ENCODE data around the gene CLCN4. TPM values are rescaled to one million over a fixed set of nuclear protein-coding genes. Genes with fewer than 3 reads are reported as not detected.

Gene CLCN4
- total RNA-seq, 1 experiment from 2014 or later, result 6.9 TPM

DNA sequence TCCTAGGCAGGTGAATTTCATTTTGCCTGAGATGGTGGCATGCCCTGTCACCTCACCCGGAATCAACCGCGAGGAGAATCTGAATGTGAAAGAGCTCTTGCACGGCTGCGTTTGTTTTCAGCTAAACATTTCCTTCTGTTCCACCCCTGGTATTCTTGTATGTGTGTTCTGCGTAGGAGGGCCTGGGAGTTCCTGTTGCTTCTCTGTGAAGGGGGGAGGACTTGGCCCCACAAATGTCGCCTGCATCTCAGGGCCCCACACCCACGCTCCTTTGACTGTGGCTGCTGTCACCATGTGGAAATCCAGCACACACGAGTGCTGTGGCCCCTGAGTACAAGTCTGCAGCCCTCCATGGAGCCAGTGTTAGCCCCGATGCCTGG lies 45.8 kb upstream of the CLCN4 start:
- H4K20me1 ChIP-seq (ENCODE audit: control insufficient read depth, insufficient read depth, insufficient read length), result no peaks in the 10 kb centered on the region
- H3K27me3 Mint-ChIP-seq (ENCODE audit: low read depth), result no peaks in the 10 kb centered on the region; the same call in 1 of the 2 replicates
- no peak overlapping the region for H3K18ac ChIP-seq (ENCODE audit: insufficient read length, low read depth, low read length)
- H3K79me1 ChIP-seq (ENCODE audit: insufficient read depth, low read depth, low read length, poor library complexity, severe bottlenecking), result no peaks in the 10 kb centered on the region
- H3K4me1 Mint-ChIP-seq, result peaks cover 3 to 13% of the 10 kb centered on the region in 2 experiments
- H2BK20ac ChIP-seq (ENCODE audit: low read depth, low read length, poor library complexity, severe bottlenecking), result no peak overlapping the region
- no peak overlapping the region for H3K9ac ChIP-seq (ENCODE audit: extremely low read depth, insufficient read length, low read length)
- H2BK12ac ChIP-seq (ENCODE audit: insufficient read length, low read depth, low read length), result no peak overlapping the region
- no peaks in the 10 kb centered on the region for H3K79me2 ChIP-seq (ENCODE audit: insufficient read depth, low read length)
- H3K27ac ChIP-seq (ENCODE audit: insufficient read length, low read depth, low read length), result no peak overlapping the region
- H3K4me2 ChIP-seq (ENCODE audit: insufficient read depth, insufficient read length, low read length), result no peak overlapping the region
- no peak overlapping the region for H3K4me3 Mint-ChIP-seq
- no peak overlapping the region for H4K8ac ChIP-seq (replicated peaks; ENCODE audit: insufficient read length, low read depth, low read length)
- H3K23ac ChIP-seq (ENCODE audit: insufficient read length, low read depth, low read length), result no peak overlapping the region
- H3K27ac Mint-ChIP-seq, result no peak overlapping the region
- H3K9me3 Mint-ChIP-seq, result peaks cover 42 to 53% of the 10 kb centered on the region in 2 experiments
- DNase-seq, result no peak
- H4K91ac ChIP-seq (ENCODE audit: insufficient read length, low read depth, low read length), result no peak overlapping the region
- H2BK5ac ChIP-seq (ENCODE audit: insufficient read length, low read length), result no peak overlapping the region
- no peak overlapping the region for H2AFZ ChIP-seq (ENCODE audit: low read length)
- WGBS (ENCODE audit: extremely low coverage, insufficient read length, low lambda C conversion rate), result no CpG with 5 or more reads among the region's 10 CpGs
- H2BK120ac ChIP-seq (ENCODE audit: low read depth, low read length, poor library complexity, severe bottlenecking), result no peak overlapping the region
- TF ChIP-seq, protein P1, sequence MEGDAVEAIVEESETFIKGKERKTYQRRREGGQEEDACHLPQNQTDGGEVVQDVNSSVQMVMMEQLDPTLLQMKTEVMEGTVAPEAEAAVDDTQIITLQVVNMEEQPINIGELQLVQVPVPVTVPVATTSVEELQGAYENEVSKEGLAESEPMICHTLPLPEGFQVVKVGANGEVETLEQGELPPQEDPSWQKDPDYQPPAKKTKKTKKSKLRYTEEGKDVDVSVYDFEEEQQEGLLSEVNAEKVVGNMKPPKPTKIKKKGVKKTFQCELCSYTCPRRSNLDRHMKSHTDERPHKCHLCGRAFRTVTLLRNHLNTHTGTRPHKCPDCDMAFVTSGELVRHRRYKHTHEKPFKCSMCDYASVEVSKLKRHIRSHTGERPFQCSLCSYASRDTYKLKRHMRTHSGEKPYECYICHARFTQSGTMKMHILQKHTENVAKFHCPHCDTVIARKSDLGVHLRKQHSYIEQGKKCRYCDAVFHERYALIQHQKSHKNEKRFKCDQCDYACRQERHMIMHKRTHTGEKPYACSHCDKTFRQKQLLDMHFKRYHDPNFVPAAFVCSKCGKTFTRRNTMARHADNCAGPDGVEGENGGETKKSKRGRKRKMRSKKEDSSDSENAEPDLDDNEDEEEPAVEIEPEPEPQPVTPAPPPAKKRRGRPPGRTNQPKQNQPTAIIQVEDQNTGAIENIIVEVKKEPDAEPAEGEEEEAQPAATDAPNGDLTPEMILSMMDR (conservative IDR thresholded peaks at IDR 0.05), result no peak
- H3K27me3 ChIP-seq (ENCODE audit: insufficient read depth, low read length), result no peaks in the 10 kb centered on the region
- H3K9me3 ChIP-seq (ENCODE audit: control insufficient read depth, low read depth, low read length), result no peaks in the 10 kb centered on the region
- no peaks in the 10 kb centered on the region for H3K23me2 ChIP-seq (ENCODE audit: insufficient read length, low read depth, low read length, poor library complexity, severe bottlenecking)
- H3K4me1 ChIP-seq (ENCODE audit: insufficient read depth, low read length), result 0 out of 2 replicates have a peak, but pooled peaks cover 2% of the 10 kb centered on the region
- H3K56ac ChIP-seq (ENCODE audit: insufficient read length, low read depth, low read length), result no peak overlapping the region
- H3K14ac ChIP-seq (ENCODE audit: insufficient read depth, low read length), result no peak overlapping the region
- no peak overlapping the region for H3T11ph ChIP-seq (ENCODE audit: low read length)
- H4K5ac ChIP-seq (ENCODE audit: insufficient read length, low read depth, low read length), result no peak overlapping the region
- no peak overlapping the region for H2BK15ac ChIP-seq (ENCODE audit: low read depth, low read length)
- no peak overlapping the region for H2AK5ac ChIP-seq (ENCODE audit: insufficient read length, low read length)
- H3K36me3 Mint-ChIP-seq (ENCODE audit: insufficient read depth in 1 of 3, low read depth in 3 of 3), result peaks cover 29 to 34% (median 30%) of the 10 kb centered on the region in 3 experiments
- H3K4ac ChIP-seq (ENCODE audit: low read depth, low read length), result no peak overlapping the region
